ENCODE data around the gene LDHAL6A. TPM values are rescaled to one million over a fixed set of nuclear protein-coding genes. Genes with fewer than 3 reads are reported as not detected.
"Not testable (repeated sequence)": the region's sequence is repeated elsewhere in the genome, so short reads cannot be mapped to it uniquely, and the experiment has no call there.

LDHAL6A gene
- total RNA-seq = not detected
- long read RNA-seq = 0 reads

GRCh38 chr11:18455686-18456372 lies at the start of gene LDHAL6A:
Gene LDHAL6A (plus strand): TSS chr11:18455856. CDS start chr11:18456681, 825 bp downstream.
- Histone ChIP-seq H3K27me3 (ENCODE audit: low read depth) (peaks cover 18% of the 10 kb centered on the region), H3K36me3 (no peaks in the 10 kb centered on the region), H3K4me3 (no peak within 1 kb of the TSS), H3K4me1 (no peaks in the 10 kb centered on the region), H3K9me3 (replicated peaks) (no peaks in the 10 kb centered on the region), H3K27ac (replicated peaks) (no peak within 1 kb of the TSS)
- no peak for TF ChIP-seq CTCF (IDR thresholded peaks at IDR 0.05; ENCODE audit: borderline replicate concordance)
- intact Hi-C loops (cut with micrococcal nuclease) = no loop called here
- no peak for DNase-seq

DNA sequence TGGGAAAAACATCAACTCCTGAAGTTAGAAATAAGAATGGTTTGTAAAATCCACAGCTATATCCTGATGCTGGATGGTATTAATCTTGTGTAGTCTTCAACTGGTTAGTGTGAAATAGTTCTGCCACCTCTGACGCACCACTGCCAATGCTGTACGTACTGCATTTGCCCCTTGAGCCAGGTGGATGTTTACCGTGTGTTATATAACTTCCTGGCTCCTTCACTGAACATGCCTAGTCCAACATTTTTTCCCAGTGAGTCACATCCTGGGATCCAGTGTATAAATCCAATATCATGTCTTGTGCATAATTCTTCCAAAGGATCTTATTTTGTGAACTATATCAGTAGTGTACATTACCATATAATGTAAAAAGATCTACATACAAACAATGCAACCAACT lies 48.3 kb upstream of the LDHAL6A start:
- H3K36me3 ChIP-seq = peaks cover 67% of the 10 kb centered on the region
- DNase-seq; H3K27ac ChIP-seq (replicated peaks); H3K27me3 ChIP-seq (ENCODE audit: low read depth); H3K4me3 ChIP-seq; H3K4me1 ChIP-seq; H3K9me3 ChIP-seq (replicated peaks): not testable (repeated sequence)
- intact Hi-C loops (cut with micrococcal nuclease) = loop anchor here (10.0 kb wide), 1 partner anchor 63 kb away; no protein-coding TSS in a partner anchor

DNA sequence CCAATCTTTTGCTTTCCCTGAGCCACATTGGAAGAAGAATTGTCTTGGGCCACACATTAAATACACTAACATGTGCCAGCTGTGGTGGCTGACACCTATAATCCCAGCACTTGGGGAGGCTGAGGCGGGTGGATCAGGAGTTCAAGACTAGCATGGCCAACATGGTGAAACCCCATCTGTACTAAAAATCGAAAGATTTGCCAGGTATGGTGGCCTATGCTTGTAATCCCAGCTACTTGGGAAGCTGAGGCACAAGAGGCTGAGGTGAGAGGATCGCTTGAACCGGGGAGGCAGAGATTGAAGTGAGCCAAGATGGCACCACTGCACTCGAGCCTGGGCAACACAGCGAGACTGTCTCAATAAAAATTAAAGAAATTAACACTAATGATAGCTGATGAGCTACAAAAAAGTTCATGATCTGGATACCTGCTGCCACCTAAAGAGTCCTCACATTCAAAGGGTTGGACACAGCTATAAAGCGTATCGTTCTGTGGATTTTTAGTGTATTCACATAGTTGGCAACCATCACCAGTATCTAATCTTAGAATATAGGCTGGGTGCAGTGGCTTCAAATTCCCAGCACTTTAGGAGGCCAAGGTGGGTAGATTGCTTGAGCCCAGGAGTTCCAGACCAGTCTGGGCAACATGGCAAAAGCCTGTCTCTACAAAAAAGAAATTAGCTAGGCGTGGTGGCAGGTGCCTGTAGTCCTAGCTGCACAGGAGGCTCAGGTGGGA lies 46.9 kb upstream of the LDHAL6A start:
- no peaks in the 10 kb centered on the region for H3K9me3 ChIP-seq (replicated peaks)
- H3K36me3 ChIP-seq = peaks cover 54% of the 10 kb centered on the region
- TF ChIP-seq CTCF (IDR thresholded peaks at IDR 0.05; ENCODE audit: borderline replicate concordance) = no peak
- DNase-seq = no peak
- no peak overlapping the region for H3K4me3 ChIP-seq
- H3K27ac ChIP-seq (replicated peaks) = no peak overlapping the region
- H3K4me1 ChIP-seq = peaks cover 4% of the 10 kb centered on the region
- H3K27me3 ChIP-seq (ENCODE audit: low read depth) = no peaks in the 10 kb centered on the region
- intact Hi-C loops (cut with micrococcal nuclease) = loop anchor here (10.0 kb wide), 1 partner anchor 64 kb away; no protein-coding TSS in a partner anchor

DNA sequence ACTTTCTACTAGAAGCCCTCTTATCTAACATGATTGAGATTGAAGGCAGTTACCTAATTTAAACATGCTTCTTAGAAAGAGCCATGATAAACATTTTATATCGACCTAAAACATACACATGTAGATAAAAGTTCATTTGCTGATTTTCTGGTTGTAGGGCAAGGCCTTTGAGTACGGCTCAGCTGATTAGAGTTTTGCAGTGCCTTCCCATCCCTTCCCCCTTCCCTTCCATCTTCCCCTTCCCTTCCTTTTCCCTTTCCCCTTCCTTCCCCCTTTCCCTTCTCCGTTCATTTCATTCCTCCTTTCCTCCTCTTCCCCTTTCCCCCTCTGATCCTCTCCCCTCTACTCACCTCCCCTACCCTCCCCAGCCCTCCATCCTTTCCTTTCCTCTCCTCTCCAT lies 39.2 kb upstream of the LDHAL6A start:
- intact Hi-C loops (cut with micrococcal nuclease) = no loop called here
- no peak for DNase-seq
- Histone ChIP-seq H3K27me3 (ENCODE audit: low read depth) (no peaks in the 10 kb centered on the region), H3K36me3 (no peaks in the 10 kb centered on the region), H3K27ac (replicated peaks) (no peak overlapping the region), H3K9me3 (replicated peaks) (no peaks in the 10 kb centered on the region), H3K4me1 (peaks cover 4% of the 10 kb centered on the region), H3K4me3 (no peak overlapping the region)
- TF ChIP-seq CTCF (IDR thresholded peaks at IDR 0.05; ENCODE audit: borderline replicate concordance) = no peak

- H3K4me3 ChIP-seq = no peak overlapping the region
- DNase-seq = no peak
- no peaks in the 10 kb centered on the region for H3K27me3 ChIP-seq (ENCODE audit: low read depth)
- H3K27ac ChIP-seq (replicated peaks) = no peak overlapping the region
- no peaks in the 10 kb centered on the region for H3K36me3 ChIP-seq
- intact Hi-C loops (cut with micrococcal nuclease) = no loop called here
- H3K9me3 ChIP-seq (replicated peaks) = no peaks in the 10 kb centered on the region
- TF ChIP-seq CTCF (IDR thresholded peaks at IDR 0.05; ENCODE audit: borderline replicate concordance) = no peak
- no peaks in the 10 kb centered on the region for H3K4me1 ChIP-seq
These were observed 36.6 kb upstream of the LDHAL6A start for GRCh38 chr11:18419040-18419439.

DNA sequence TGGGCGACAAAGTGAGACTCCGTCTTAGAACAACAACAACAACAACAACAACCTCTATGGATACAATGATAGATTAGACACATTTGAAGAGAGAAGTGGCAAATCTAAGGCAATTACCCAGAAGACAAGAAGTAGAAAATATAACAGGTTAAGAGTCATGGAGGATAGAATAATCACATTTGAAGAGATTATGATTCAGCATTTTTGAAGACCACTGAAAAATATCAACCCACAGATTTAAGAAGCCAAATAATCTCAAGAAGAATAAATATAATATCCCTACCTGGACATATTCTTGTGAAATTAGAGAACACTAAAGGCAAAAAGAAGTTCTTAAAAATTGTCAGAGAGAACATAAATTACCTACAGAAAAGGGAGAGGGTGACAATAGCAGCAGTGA lies 35.6 kb upstream of the LDHAL6A start:
- H3K27ac ChIP-seq (replicated peaks) = no peak overlapping the region
- no peak overlapping the region for H3K4me3 ChIP-seq
- H3K4me1 ChIP-seq = no peaks in the 10 kb centered on the region
- no peaks in the 10 kb centered on the region for H3K27me3 ChIP-seq (ENCODE audit: low read depth)
- H3K36me3 ChIP-seq = no peaks in the 10 kb centered on the region
- TF ChIP-seq CTCF (IDR thresholded peaks at IDR 0.05; ENCODE audit: borderline replicate concordance) = no peak
- DNase-seq = no peak
- H3K9me3 ChIP-seq (replicated peaks) = no peaks in the 10 kb centered on the region
- intact Hi-C loops (cut with micrococcal nuclease) = no loop called here
